Heart left ventricle (tissue), 13 donors: ENCODE measurements around the gene NECTIN2.
"Not testable (repeated sequence)": the region's sequence is repeated elsewhere in the genome, so short reads cannot be mapped to it uniquely, and the experiment has no call there.

Experiments used
- CTCF ChIP-seq, 12 donors: fragments of 200-600 bp; sonication (generic) in 4 of 12; IDR thresholded peaks; one replicate each; pipeline versions ENCODE4 v1.5.0 to v1.8.0; 2018 to 2022; ENCODE audit warnings: antibody characterized with exemption in 12 of 12, mild to moderate bottlenecking in 5 of 12
- POLR2A ChIP-seq, 2 donors: fragments of 450-650 bp; IDR thresholded peaks; one replicate each; pipeline ENCODE4 v1.6.1; 2017; ENCODE audit warnings: antibody characterized with exemption in 2 of 2, mild to moderate bottlenecking in 2 of 2, moderate library complexity in 2 of 2
- donor health status: ischemic (EF 13 %, LVEDD 7.1; RV severe dilation, severe dysfunction).
- donor health status: DM: no; HTN: yes; CAD: no.
- donor health status: DM: no; HTN: no; CAD: no.
- donor health status: ischemic (EF 25% LVEDD 6.9; RV normal size, moderate dysfunction).
- donor health status: ischemic (EF 25% LVEDD 5.7; RV mildly dilated, moderate dysfunction).
- donor health status: ischemic (EF 35%, LVEDD 5.7; RV mildly dilated, moderate dysfunction).
- donor health status: nonischemic (EF 11% LVEDD 7.7; RV severe dilation, severe dysfunction).
- donor health status: DM: yes; HTN: yes; CAD: no.
- donor health status: PGD.
- donor health status: ischemic (EF 29% LVEDD 5.4; RV normal size, mild dysfunction).
- donor health status: nonischemic (EF 23%, LVEDD 6.1; RV moderate dilation, normal function).

GRCh38 chr19:44926245-44927077 lies 80.4 kb downstream of the NECTIN2 start:
- TF ChIP-seq CTCF, POLR2A (IDR thresholded peaks at IDR 0.05): not testable (repeated sequence)
